Activated T-helper 2 cell treated with anti-CD3 and anti-CD28 coated beads, Interferon-gamma antibody, Interleukin-2, Interleukin-4, amounts not matched to agents 10 μg/mL and 5 μg/mL and 100 μg/mL, durations not matched to agents 14 hours and 24 hours and 36 hours (primary cell): ENCODE data around the gene CSMD2. TPM values are rescaled to one million over a fixed set of nuclear protein-coding genes. Genes with fewer than 3 reads are reported as not detected.

Experiments used
- DNase-seq: peaks from one replicate; pipeline ENCODE4 v3.0.0; 2021; ENCODE audit warnings: low spot score
- H3K27ac Mint-ChIP-seq: one replicate; pipeline ENCODE4 v1.8.0; 2021; ENCODE audit warnings: mixed read lengths
- H3K27me3 Mint-ChIP-seq: one replicate; pipeline ENCODE4 v1.8.0; 2021; ENCODE audit warnings: low read depth, mixed read lengths
- H3K36me3 Mint-ChIP-seq: one replicate; pipeline ENCODE4 v1.8.0; 2021; ENCODE audit warnings: low read depth, mixed read lengths
- H3K4me1 Mint-ChIP-seq: one replicate; pipeline ENCODE4 v1.8.0; 2021; ENCODE audit warnings: low read depth, mixed read lengths
- H3K4me3 Mint-ChIP-seq: one replicate; pipeline ENCODE4 v1.8.0; 2021; ENCODE audit warnings: low read depth, mild to moderate bottlenecking, moderate library complexity, mixed read lengths
- H3K9me3 Mint-ChIP-seq: one replicate; pipeline ENCODE4 v1.8.0; 2021; ENCODE audit warnings: mixed read lengths
- intact Hi-C: fragments of 100-400 bp; cut with micrococcal nuclease; formaldehyde crosslinking; loops from one replicate; pipeline ENCODE4 v1.15.1; 2023
- total RNA-seq: library from RNA; stranded (reverse); gene quantifications from 2 replicates; pipeline ENCODE4 v1.2.3, GENCODE V29; 2022

CSMD2 gene
- total RNA-seq, 1 donor from 2014 or later: not detected

GRCh38 chr1:33666616-33667015 is 498.4 kb downstream of the CSMD2 start:
- H3K4me3 Mint-ChIP-seq: no peak overlapping the region
- peaks cover 2% of the 10 kb centered on the region for H3K27me3 Mint-ChIP-seq
- H3K27ac Mint-ChIP-seq: no peak overlapping the region
- intact Hi-C loops: no loop called here
- DNase-seq: no peak
- no peaks in the 10 kb centered on the region for H3K9me3 Mint-ChIP-seq
- H3K36me3 Mint-ChIP-seq: no peaks in the 10 kb centered on the region
- H3K4me1 Mint-ChIP-seq: no peaks in the 10 kb centered on the region

GRCh38 chr1:33661811-33662454 is 503.1 kb downstream of the CSMD2 start:
- no peaks in the 10 kb centered on the region for H3K36me3 Mint-ChIP-seq
- no peak overlapping the region for H3K27ac Mint-ChIP-seq
- H3K4me3 Mint-ChIP-seq: no peak overlapping the region
- intact Hi-C loops: no loop called here
- H3K4me1 Mint-ChIP-seq: no peaks in the 10 kb centered on the region
- DNase-seq: no peak
- no peaks in the 10 kb centered on the region for H3K9me3 Mint-ChIP-seq
- peaks cover 2% of the 10 kb centered on the region for H3K27me3 Mint-ChIP-seq

DNA sequence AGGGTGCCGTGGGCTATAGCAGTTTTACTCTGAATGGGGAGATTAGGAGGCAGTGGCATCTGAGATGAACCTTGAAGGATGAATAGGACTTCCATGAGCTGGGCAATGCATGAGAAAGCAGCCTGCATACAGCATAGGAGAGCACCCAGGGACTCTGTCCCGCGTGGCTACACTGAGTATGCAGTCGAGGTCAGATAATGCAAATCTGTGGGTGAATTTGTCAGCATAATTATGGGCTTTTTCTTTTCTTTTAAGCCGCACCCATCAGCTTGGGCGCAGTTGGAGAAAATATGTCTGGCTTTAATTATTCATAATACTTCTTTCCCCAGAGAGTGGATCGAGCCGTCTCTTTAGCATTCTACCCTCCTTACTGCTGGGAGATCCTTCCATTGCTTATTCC is 504.1 kb downstream of the CSMD2 start:
- Mint-ChIP-seq H3K4me3 (no peak overlapping the region), H3K36me3 (no peaks in the 10 kb centered on the region), H3K27ac (no peak overlapping the region), H3K4me1 (no peaks in the 10 kb centered on the region), H3K9me3 (no peaks in the 10 kb centered on the region), H3K27me3 (peaks cover 2% of the 10 kb centered on the region)
- no peak for DNase-seq
- intact Hi-C loops: no loop called here

DNA sequence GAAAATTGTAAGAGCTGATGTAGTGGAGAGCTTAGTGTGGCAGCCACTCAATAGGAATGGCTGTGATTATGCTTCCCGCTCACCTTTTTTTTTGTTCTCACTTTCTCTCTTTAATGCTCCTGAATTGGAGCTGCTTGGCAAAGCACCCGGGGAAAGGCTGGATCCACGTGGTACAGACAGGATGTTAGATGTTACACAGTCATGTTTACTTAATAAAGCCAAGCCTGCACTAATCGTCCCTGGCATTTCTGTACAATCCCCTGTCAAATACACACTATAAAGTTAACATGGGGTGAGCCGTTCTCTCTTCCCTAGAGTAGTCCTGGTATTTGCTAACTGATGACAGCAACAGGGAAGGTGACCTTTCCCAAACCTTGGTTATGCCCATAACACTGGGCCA is 504.8 kb downstream of the CSMD2 start:
- H3K9me3 Mint-ChIP-seq: no peaks in the 10 kb centered on the region
- intact Hi-C loops: no loop called here
- H3K27me3 Mint-ChIP-seq: no peaks in the 10 kb centered on the region
- DNase-seq: no peak
- no peaks in the 10 kb centered on the region for H3K4me1 Mint-ChIP-seq
- H3K27ac Mint-ChIP-seq: no peak overlapping the region
- H3K4me3 Mint-ChIP-seq: no peak overlapping the region
- no peaks in the 10 kb centered on the region for H3K36me3 Mint-ChIP-seq

DNA sequence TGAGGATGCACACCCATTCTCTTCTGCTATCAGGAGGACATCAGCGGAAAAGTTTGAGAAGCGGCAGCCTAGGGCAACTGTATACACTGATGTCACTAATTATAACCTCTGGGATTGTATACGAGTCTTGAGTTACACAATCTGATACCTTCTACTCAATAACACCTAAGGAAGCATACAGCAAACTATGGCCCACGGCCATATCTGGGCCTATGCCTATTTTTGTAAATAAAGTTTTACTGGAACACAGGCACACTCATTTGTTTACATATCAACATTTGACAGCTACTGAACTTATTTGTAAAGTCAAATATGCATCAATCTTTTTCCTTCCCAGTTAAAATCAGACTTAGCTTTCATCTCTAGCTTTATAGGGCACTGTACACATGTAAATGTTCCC is 505.4 kb downstream of the CSMD2 start:
- H3K36me3 Mint-ChIP-seq: no peaks in the 10 kb centered on the region
- intact Hi-C loops: no loop called here
- DNase-seq: no peak
- H3K4me1 Mint-ChIP-seq: no peaks in the 10 kb centered on the region
- no peak overlapping the region for H3K4me3 Mint-ChIP-seq
- H3K27ac Mint-ChIP-seq: no peak overlapping the region
- H3K9me3 Mint-ChIP-seq: no peaks in the 10 kb centered on the region
- H3K27me3 Mint-ChIP-seq: no peaks in the 10 kb centered on the region

DNA sequence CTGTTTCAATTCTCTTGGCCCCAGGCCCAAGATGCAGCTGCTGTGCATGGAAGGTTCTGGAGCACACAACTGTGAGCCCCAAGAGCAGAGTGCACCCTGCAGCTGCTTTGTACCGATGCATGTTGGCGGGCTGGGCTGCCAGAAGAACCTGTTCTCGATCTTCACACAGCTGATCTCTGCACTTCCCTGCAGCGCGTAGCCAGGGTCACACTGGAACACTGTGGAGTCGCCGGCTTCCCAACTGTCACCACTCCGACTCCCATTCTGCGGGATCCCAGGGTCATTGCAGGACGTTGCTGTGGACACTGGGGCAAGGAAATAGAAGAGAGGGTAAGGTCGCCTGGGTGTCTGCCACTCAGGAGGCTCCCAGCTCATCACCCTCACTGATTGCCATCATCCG is 507.2 kb downstream of the CSMD2 start:
- Mint-ChIP-seq H3K4me1 (no peaks in the 10 kb centered on the region), H3K36me3 (no peaks in the 10 kb centered on the region), H3K27me3 (no peaks in the 10 kb centered on the region), H3K27ac (no peak overlapping the region), H3K4me3 (no peak overlapping the region), H3K9me3 (no peaks in the 10 kb centered on the region)
- no peak for DNase-seq
- intact Hi-C loops: no loop called here

DNA sequence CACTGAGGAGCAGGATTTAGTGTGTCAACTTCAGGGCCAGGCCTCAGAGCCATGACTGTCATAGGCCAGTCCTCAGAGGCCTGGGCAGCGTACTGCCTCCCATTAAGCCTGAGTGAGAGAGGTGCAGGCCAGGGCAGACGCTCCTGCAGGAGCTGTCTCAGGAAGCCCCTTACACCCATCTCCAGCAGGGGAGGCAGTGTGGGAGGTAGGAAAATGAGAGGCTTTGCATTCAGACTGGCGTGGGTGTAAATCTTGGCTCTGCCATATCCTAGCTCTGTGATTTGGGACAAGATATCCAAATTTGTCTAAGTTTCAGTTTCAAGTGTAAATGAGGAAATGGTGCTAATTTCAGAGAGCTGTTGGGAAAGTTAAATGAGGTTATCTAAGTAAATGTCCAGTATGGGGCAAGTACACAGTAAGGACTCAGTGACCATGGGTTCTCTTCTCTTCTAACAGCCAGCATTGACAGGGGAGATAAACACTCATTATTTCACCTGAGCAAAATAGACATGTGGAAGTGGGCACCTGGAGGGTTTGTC is 508.5 kb downstream of the CSMD2 start:
- H3K27me3 Mint-ChIP-seq: no peaks in the 10 kb centered on the region
- no peaks in the 10 kb centered on the region for H3K4me1 Mint-ChIP-seq
- intact Hi-C loops: no loop called here
- H3K9me3 Mint-ChIP-seq: no peaks in the 10 kb centered on the region
- no peak overlapping the region for H3K4me3 Mint-ChIP-seq
- no peak for DNase-seq
- no peaks in the 10 kb centered on the region for H3K36me3 Mint-ChIP-seq
- no peak overlapping the region for H3K27ac Mint-ChIP-seq

DNA sequence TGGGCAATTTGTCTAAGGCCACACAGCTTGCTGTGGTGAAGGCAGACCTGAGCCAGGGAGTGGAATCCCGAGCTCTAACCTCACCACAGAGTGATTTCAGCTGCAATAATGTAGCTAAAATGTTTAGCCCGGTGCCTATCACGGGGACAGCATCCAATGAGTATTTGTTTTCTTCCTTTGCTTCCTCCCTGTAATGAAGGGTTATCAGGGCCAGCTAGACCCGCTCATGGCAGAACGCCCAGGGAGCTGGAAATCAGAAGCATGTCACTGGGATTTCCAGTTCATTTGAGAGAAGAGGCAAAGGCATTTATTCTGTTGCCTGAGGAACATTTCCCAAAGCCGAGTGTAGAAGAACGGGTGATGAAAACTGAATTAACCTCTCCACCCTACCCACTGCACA is 509.5 kb downstream of the CSMD2 start:
- H3K27ac Mint-ChIP-seq: no peak overlapping the region
- no peak for DNase-seq
- H3K36me3 Mint-ChIP-seq: no peaks in the 10 kb centered on the region
- H3K4me3 Mint-ChIP-seq: no peak overlapping the region
- no peaks in the 10 kb centered on the region for H3K9me3 Mint-ChIP-seq
- no peaks in the 10 kb centered on the region for H3K27me3 Mint-ChIP-seq
- no peaks in the 10 kb centered on the region for H3K4me1 Mint-ChIP-seq
- intact Hi-C loops: no loop called here

- intact Hi-C loops: no loop called here
- Mint-ChIP-seq H3K4me3 (no peak overlapping the region), H3K27me3 (no peaks in the 10 kb centered on the region), H3K9me3 (no peaks in the 10 kb centered on the region), H3K36me3 (no peaks in the 10 kb centered on the region), H3K27ac (no peak overlapping the region), H3K4me1 (no peaks in the 10 kb centered on the region)
- DNase-seq: no peak
These were observed 510.7 kb downstream of the CSMD2 start for GRCh38 chr1:33654267-33654834.

GRCh38 chr1:33653226-33653625 is 511.8 kb downstream of the CSMD2 start:
- no peaks in the 10 kb centered on the region for H3K36me3 Mint-ChIP-seq
- no peaks in the 10 kb centered on the region for H3K27me3 Mint-ChIP-seq
- intact Hi-C loops: no loop called here
- no peak overlapping the region for H3K27ac Mint-ChIP-seq
- no peak for DNase-seq
- H3K4me3 Mint-ChIP-seq: no peak overlapping the region
- H3K9me3 Mint-ChIP-seq: no peaks in the 10 kb centered on the region
- no peaks in the 10 kb centered on the region for H3K4me1 Mint-ChIP-seq

- Mint-ChIP-seq H3K36me3 (no peaks in the 10 kb centered on the region), H3K27ac (no peak overlapping the region), H3K27me3 (peaks cover 2% of the 10 kb centered on the region), H3K4me3 (no peak overlapping the region), H3K9me3 (no peaks in the 10 kb centered on the region), H3K4me1 (no peaks in the 10 kb centered on the region)
- intact Hi-C loops: no loop called here
- DNase-seq: no peak
These were observed 514.3 kb downstream of the CSMD2 start for GRCh38 chr1:33650708-33651107.

- no peak for DNase-seq
- Mint-ChIP-seq H3K4me3 (no peak overlapping the region), H3K36me3 (no peaks in the 10 kb centered on the region), H3K27ac (no peak overlapping the region), H3K4me1 (no peaks in the 10 kb centered on the region), H3K27me3 (peaks cover 2% of the 10 kb centered on the region), H3K9me3 (no peaks in the 10 kb centered on the region)
- intact Hi-C loops: no loop called here
These were observed 515.3 kb downstream of the CSMD2 start for GRCh38 chr1:33649759-33650158.

DNA sequence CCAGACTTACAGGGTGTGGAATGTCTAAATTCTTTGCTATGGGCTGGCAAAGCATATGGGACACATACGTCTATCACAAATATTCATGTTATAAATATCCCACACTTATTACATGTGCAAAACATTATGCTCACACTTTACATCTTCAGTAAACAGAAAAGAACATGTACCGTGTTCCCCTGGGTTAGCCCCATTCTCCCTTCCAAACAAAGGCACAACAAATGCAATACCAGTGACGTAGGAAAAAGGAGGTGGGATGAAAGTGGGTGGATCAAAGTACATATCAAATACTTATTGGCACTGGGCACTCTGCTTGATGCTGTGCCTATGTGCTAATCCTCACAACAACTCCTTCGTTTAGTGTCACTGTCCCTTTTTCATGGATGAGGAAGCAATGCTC is 521.8 kb downstream of the CSMD2 start:
- DNase-seq: no peak
- H3K9me3 Mint-ChIP-seq: no peaks in the 10 kb centered on the region
- H3K27ac Mint-ChIP-seq: no peak overlapping the region
- no peak overlapping the region for H3K4me3 Mint-ChIP-seq
- no peaks in the 10 kb centered on the region for H3K36me3 Mint-ChIP-seq
- H3K27me3 Mint-ChIP-seq: peaks cover 2% of the 10 kb centered on the region
- intact Hi-C loops: no loop called here
- no peaks in the 10 kb centered on the region for H3K4me1 Mint-ChIP-seq
